Measurements from ENCODE around the gene BCO1. TPM values are rescaled to one million over a fixed set of nuclear protein-coding genes. Genes with fewer than 3 reads are reported as not detected.

Gene BCO1
- total and polyA plus RNA-seq, 2 experiments from 2014 or later: not detected

- H3K27ac ChIP-seq: no peak overlapping the region
- no peak for DNase-seq (ENCODE audit: low read depth in 1 of 2, low spot score in 1 of 2)
These were observed 1.2 kb upstream of the BCO1 start for GRCh38 chr16:81237282-81237681.

GRCh38 chr16:81237942-81238295, 570 bp upstream of the BCO1 start:
- no peak overlapping the region for H3K27ac ChIP-seq

More at GRCh38 chr16:81237282-81237681, 1.2 kb upstream of the BCO1 start:
- Histone ChIP-seq H3K9me3 (ENCODE audit: low read depth) (no peaks in the 10 kb centered on the region), H3K4me3 (no peak overlapping the region), H3K36me3 (no peaks in the 10 kb centered on the region), H3K27me3 (no peaks in the 10 kb centered on the region), H3K4me1 (ENCODE audit: low read depth) (no peaks in the 10 kb centered on the region)
- TF ChIP-seq CTCF (IDR thresholded peaks at IDR 0.05; ENCODE audit: low read depth, low read length): no peak

GRCh38 chr16:81239367-81240121, 1.1 kb downstream of the BCO1 start:
- no peaks in the 10 kb centered on the region for H3K9me3 ChIP-seq (ENCODE audit: low read depth)
- no peak overlapping the region for H3K27ac ChIP-seq
- H3K36me3 ChIP-seq: no peaks in the 10 kb centered on the region
- no peaks in the 10 kb centered on the region for H3K27me3 ChIP-seq
- TF ChIP-seq CTCF (IDR thresholded peaks at IDR 0.05; ENCODE audit: low read depth, low read length): no peak
- no peak overlapping the region for H3K4me3 ChIP-seq
- no peak for DNase-seq (ENCODE audit: low read depth in 1 of 2, low spot score in 1 of 2)
- H3K4me1 ChIP-seq (ENCODE audit: low read depth): no peaks in the 10 kb centered on the region

More at GRCh38 chr16:81237942-81238295, 570 bp upstream of the BCO1 start:
- no peaks in the 10 kb centered on the region for H3K9me3 ChIP-seq (ENCODE audit: low read depth)
- H3K36me3 ChIP-seq: no peaks in the 10 kb centered on the region
- H3K27me3 ChIP-seq: no peaks in the 10 kb centered on the region
- DNase-seq (ENCODE audit: low read depth in 1 of 2, low spot score in 1 of 2): no peak
- no peaks in the 10 kb centered on the region for H3K4me1 ChIP-seq (ENCODE audit: low read depth)
- no peak for TF ChIP-seq CTCF (IDR thresholded peaks at IDR 0.05; ENCODE audit: low read depth, low read length)
- H3K4me3 ChIP-seq: no peak overlapping the region

GRCh38 chr16:81241706-81242105, 3.2 kb downstream of the BCO1 start:
- no peaks in the 10 kb centered on the region for H3K36me3 ChIP-seq
- H3K4me1 ChIP-seq (ENCODE audit: low read depth): no peaks in the 10 kb centered on the region
- no peak for TF ChIP-seq CTCF (IDR thresholded peaks at IDR 0.05; ENCODE audit: low read depth, low read length)
- H3K9me3 ChIP-seq (ENCODE audit: low read depth): no peaks in the 10 kb centered on the region
- no peak overlapping the region for H3K27ac ChIP-seq
- DNase-seq (ENCODE audit: low read depth in 1 of 2, low spot score in 1 of 2): no peak
- H3K27me3 ChIP-seq: no peaks in the 10 kb centered on the region
- no peak overlapping the region for H3K4me3 ChIP-seq

- Histone ChIP-seq H3K4me3 (no peak overlapping the region), H3K36me3 (no peaks in the 10 kb centered on the region), H3K4me1 (ENCODE audit: low read depth) (no peaks in the 10 kb centered on the region), H3K9me3 (ENCODE audit: low read depth) (no peaks in the 10 kb centered on the region), H3K27ac (no peak overlapping the region), H3K27me3 (no peaks in the 10 kb centered on the region)
- no peak for TF ChIP-seq CTCF (IDR thresholded peaks at IDR 0.05; ENCODE audit: low read depth, low read length)
- DNase-seq (ENCODE audit: low read depth in 1 of 2, low spot score in 1 of 2): peak in 1 of 2 donors; percentile 17
These were observed 4.6 kb downstream of the BCO1 start for GRCh38 chr16:81242977-81243618.

All from cardiac muscle cell (in vitro differentiated cells and primary cell).